Body of pancreas (tissue), 4 donors: ENCODE results near the gene ZCCHC7.

Experiments used
- POLR2A ChIP-seq, 3 donors: fragments of 450-650 bp; IDR thresholded peaks; one replicate each; pipeline ENCODE4 v1.6.1; 2016; ENCODE audit warnings: antibody characterized with exemption in 3 of 3, mild to moderate bottlenecking in 2 of 3
- TF ChIP-seq, protein P1 (sequence below), 7 experiments: fragments of 450-650 bp in 4 of 7; fragments of 200-600 bp in 3 of 7; sonication (generic) in 3 of 7; IDR thresholded peaks; one replicate each; pipeline ENCODE4 v1.5.1; 2016 to 2019; ENCODE audit warnings: antibody characterized with exemption in 7 of 7

DNA sequence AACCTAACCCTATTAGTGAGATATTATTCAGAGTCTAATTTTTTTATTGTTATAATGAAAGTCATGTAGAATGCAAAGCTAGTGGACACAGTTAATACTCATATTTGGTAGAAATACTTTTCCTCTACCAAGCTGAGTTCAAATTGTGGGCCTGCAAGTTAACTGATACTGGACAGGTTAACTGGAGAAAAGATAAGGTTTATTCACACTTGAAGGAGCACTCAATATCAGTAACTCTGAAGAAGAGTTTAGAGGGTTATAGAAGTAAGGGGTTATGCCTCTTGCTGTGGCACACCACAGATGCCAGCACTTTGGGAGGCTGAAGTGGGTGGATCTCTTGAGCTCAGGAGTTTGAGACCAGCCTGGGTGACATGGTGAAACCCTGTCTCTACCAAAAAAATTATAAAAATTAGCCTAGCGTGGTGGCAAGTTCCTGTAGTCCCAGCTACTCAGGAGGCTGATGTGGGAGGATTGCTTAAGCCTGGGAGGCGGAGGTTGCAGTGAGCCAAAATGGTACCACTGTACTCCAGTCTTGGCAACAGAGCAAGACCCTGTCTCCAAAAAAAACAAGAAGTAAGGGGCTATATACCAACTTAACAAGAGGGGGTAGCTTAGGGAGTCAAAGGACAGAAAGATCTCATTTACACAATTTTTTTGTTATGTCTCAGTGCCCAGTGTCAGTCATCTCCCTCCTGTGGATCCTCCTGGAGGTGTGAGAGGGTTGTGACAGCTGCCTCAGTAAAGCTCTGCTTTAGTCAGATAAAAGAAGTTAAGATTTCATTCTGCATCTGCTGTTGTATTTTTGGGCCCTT lies 180.9 kb downstream of the ZCCHC7 start:
- TF ChIP-seq, protein P1, sequence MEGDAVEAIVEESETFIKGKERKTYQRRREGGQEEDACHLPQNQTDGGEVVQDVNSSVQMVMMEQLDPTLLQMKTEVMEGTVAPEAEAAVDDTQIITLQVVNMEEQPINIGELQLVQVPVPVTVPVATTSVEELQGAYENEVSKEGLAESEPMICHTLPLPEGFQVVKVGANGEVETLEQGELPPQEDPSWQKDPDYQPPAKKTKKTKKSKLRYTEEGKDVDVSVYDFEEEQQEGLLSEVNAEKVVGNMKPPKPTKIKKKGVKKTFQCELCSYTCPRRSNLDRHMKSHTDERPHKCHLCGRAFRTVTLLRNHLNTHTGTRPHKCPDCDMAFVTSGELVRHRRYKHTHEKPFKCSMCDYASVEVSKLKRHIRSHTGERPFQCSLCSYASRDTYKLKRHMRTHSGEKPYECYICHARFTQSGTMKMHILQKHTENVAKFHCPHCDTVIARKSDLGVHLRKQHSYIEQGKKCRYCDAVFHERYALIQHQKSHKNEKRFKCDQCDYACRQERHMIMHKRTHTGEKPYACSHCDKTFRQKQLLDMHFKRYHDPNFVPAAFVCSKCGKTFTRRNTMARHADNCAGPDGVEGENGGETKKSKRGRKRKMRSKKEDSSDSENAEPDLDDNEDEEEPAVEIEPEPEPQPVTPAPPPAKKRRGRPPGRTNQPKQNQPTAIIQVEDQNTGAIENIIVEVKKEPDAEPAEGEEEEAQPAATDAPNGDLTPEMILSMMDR (IDR thresholded peaks at IDR 0.05): no peak
- no peak for TF ChIP-seq POLR2A (IDR thresholded peaks at IDR 0.05)
